H9 (cell line): ENCODE data around the gene FCGBP. TPM values are rescaled to one million over a fixed set of nuclear protein-coding genes. Genes with fewer than 3 reads are reported as not detected.

ENCODE experiments used
- DNase-seq: peaks from one replicate; pipeline ENCODE4 v3.0.0-alpha.2; 2017
- H2AFZ ChIP-seq: one replicate; pipeline ENCODE4 v1.6.1; 2013; ENCODE audit warnings: mild to moderate bottlenecking, low read length, control low read depth, moderate library complexity
- H2AK5ac ChIP-seq: 2 replicates; pipeline ENCODE4 v1.6.1; 2013; ENCODE audit warnings: low read length, control low read depth, mixed read lengths; ENCODE audit not compliant: insufficient read length
- H2BK120ac ChIP-seq: one replicate; pipeline ENCODE4 v1.6.1; 2013; ENCODE audit warnings: low read depth, mild to moderate bottlenecking, low read length, control low read depth, inconsistent platforms; ENCODE audit not compliant: poor library complexity, severe bottlenecking
- H2BK12ac ChIP-seq: 2 replicates; pipeline ENCODE4 v1.6.1; 2013; ENCODE audit warnings: low read length, control low read depth, mixed read lengths, low read depth; ENCODE audit not compliant: insufficient read length
- H2BK15ac ChIP-seq: 2 replicates; pipeline ENCODE4 v1.6.1; 2013; ENCODE audit warnings: low read depth, low read length, control low read depth
- H2BK20ac ChIP-seq: one replicate; pipeline ENCODE4 v1.6.1; 2013; ENCODE audit warnings: low read depth, mild to moderate bottlenecking, low read length, control low read depth, inconsistent platforms; ENCODE audit not compliant: poor library complexity, severe bottlenecking
- H2BK5ac ChIP-seq: 2 replicates; pipeline ENCODE4 v1.6.1; 2013; ENCODE audit warnings: low read length, control low read depth, mixed read lengths; ENCODE audit not compliant: insufficient read length
- H3K14ac ChIP-seq: 2 replicates; pipeline ENCODE4 v1.6.1; 2013; ENCODE audit warnings: low read length, control low read depth; ENCODE audit not compliant: insufficient read depth
- H3K18ac ChIP-seq: 2 replicates; pipeline ENCODE4 v1.6.1; 2013; ENCODE audit warnings: low read depth, mild to moderate bottlenecking, mixed read lengths, low read length, control low read depth; ENCODE audit not compliant: insufficient read length
- H3K23ac ChIP-seq: 2 replicates; pipeline ENCODE4 v1.6.1; 2013; ENCODE audit warnings: low read length, control low read depth, mixed read lengths, low read depth; ENCODE audit not compliant: insufficient read length
- H3K23me2 ChIP-seq: 2 replicates; pipeline ENCODE4 v1.6.1; 2013; ENCODE audit warnings: low read depth, mild to moderate bottlenecking, mixed read lengths, low read length, control low read depth; ENCODE audit not compliant: insufficient read length, poor library complexity, severe bottlenecking
- H3K27ac ChIP-seq: 2 replicates; pipeline ENCODE4 v1.5.1; 2013; ENCODE audit warnings: low read length, control low read depth, mixed read lengths, low read depth; ENCODE audit not compliant: insufficient read length
- H3K27me3 ChIP-seq: 2 replicates; pipeline ENCODE4 v1.6.1; 2013; ENCODE audit warnings: low read length, control low read depth, inconsistent platforms; ENCODE audit not compliant: insufficient read depth
- H3K4ac ChIP-seq: 2 replicates; pipeline ENCODE4 v1.6.1; 2013; ENCODE audit warnings: low read depth, mild to moderate bottlenecking, control low read depth, inconsistent platforms, low read length, moderate library complexity
- H3K4me1 ChIP-seq: 2 replicates; pipeline ENCODE4 v1.6.1; 2013; ENCODE audit warnings: low read length, control low read depth, inconsistent platforms; ENCODE audit not compliant: insufficient read depth
- H3K4me2 ChIP-seq: 2 replicates; pipeline ENCODE4 v1.6.1; 2013; ENCODE audit warnings: low read length, control low read depth, mixed read lengths; ENCODE audit not compliant: insufficient read length, insufficient read depth
- H3K56ac ChIP-seq: 2 replicates; pipeline ENCODE4 v1.6.1; 2013; ENCODE audit warnings: low read depth, mild to moderate bottlenecking, mixed read lengths, low read length, control low read depth; ENCODE audit not compliant: insufficient read length
- H3K79me1 ChIP-seq: 2 replicates; pipeline ENCODE4 v1.6.1; 2013; ENCODE audit warnings: low read depth, mild to moderate bottlenecking, moderate library complexity, low read length, control low read depth, inconsistent platforms; ENCODE audit not compliant: insufficient read depth, poor library complexity, severe bottlenecking
- H3K79me2 ChIP-seq: 2 replicates; pipeline ENCODE4 v1.6.1; 2013; ENCODE audit warnings: low read length, control low read depth, inconsistent platforms; ENCODE audit not compliant: insufficient read depth
- H3K9ac ChIP-seq: 2 replicates; pipeline ENCODE4 v1.6.1; 2013; ENCODE audit warnings: low read length, control low read depth, mixed read lengths; ENCODE audit not compliant: insufficient read length; ENCODE audit errors: extremely low read depth
- H3K9me3 ChIP-seq: one replicate; pipeline ENCODE4 v1.6.1; 2013; ENCODE audit warnings: low read depth, low read length, inconsistent platforms; ENCODE audit not compliant: control insufficient read depth
- H3T11ph ChIP-seq: one replicate; pipeline ENCODE4 v1.6.1; 2013; ENCODE audit warnings: mild to moderate bottlenecking, low read length, control low read depth, inconsistent platforms
- H4K20me1 ChIP-seq: one replicate; pipeline ENCODE4 v1.6.1; 2013; ENCODE audit not compliant: control insufficient read depth, insufficient read length, insufficient read depth
- H4K5ac ChIP-seq: 2 replicates; pipeline ENCODE4 v1.6.1; 2013; ENCODE audit warnings: low read depth, mild to moderate bottlenecking, mixed read lengths, low read length, control low read depth; ENCODE audit not compliant: insufficient read length
- H4K8ac ChIP-seq: replicated peaks from 2 replicates; pipeline ENCODE4 v1.6.1; 2013; ENCODE audit warnings: low read length, control low read depth, mixed read lengths, low read depth; ENCODE audit not compliant: insufficient read length
- H4K91ac ChIP-seq: 2 replicates; pipeline ENCODE4 v1.6.1; 2013; ENCODE audit warnings: low read depth, mild to moderate bottlenecking, moderate library complexity, mixed read lengths, low read length, control low read depth; ENCODE audit not compliant: insufficient read length
- H3K27ac Mint-ChIP-seq, 3 experiments: 2 replicates in 2 of 3; 3 replicates in 1 of 3; pipeline ENCODE4 v1.8.0; 2020 to 2021; ENCODE audit warnings: mixed read lengths in 3 of 3, mild to moderate bottlenecking in 1 of 3, moderate library complexity in 1 of 3
- H3K27me3 Mint-ChIP-seq: 2 replicates; pipeline ENCODE4 v1.8.0; 2021; ENCODE audit warnings: low read depth, mild to moderate bottlenecking, moderate library complexity, mixed read lengths
- H3K36me3 Mint-ChIP-seq, 3 experiments: 2 replicates in 2 of 3; 3 replicates in 1 of 3; pipeline ENCODE4 v1.8.0; 2020 to 2021; ENCODE audit warnings: low read depth in 3 of 3, mixed read lengths in 3 of 3; ENCODE audit not compliant: insufficient read depth in 1 of 3
- H3K4me1 Mint-ChIP-seq, 2 experiments: 2 replicates each; pipeline ENCODE4 v1.8.0; 2020; ENCODE audit warnings: mixed read lengths in 2 of 2
- H3K4me3 Mint-ChIP-seq, 2 experiments: 2 replicates in 1 of 2; 3 replicates in 1 of 2; pipeline ENCODE4 v1.8.0; 2020 to 2021; ENCODE audit warnings: mild to moderate bottlenecking in 2 of 2, mixed read lengths in 2 of 2, moderate library complexity in 1 of 2
- H3K9me3 Mint-ChIP-seq, 2 experiments: 2 replicates in 1 of 2; 3 replicates in 1 of 2; pipeline ENCODE4 v1.8.0; 2020; ENCODE audit warnings: mild to moderate bottlenecking in 2 of 2, mixed read lengths in 2 of 2, moderate library complexity in 1 of 2
- CTCF ChIP-seq: fragments of 200-600 bp; sonication (generic); conservative IDR thresholded peaks from 3 replicates; pipeline ENCODE4 v1.8.0; 2021; ENCODE audit warnings: antibody characterized with exemption, mild to moderate bottlenecking
- WGBS: extraction: QIAGEN DNeasy Blood & Tissue Kit; methylation state at CpG from one replicate; pipeline ENCODE4 v1.1.7; 2013; ENCODE audit warnings: missing lambda C conversion rate, low lambda C conversion rate, mixed read lengths; ENCODE audit not compliant: insufficient read length; ENCODE audit errors: extremely low coverage; 5-methylcytosine and 5-hydroxymethylcytosine counted together
- total RNA-seq: library from RNA; stranded (reverse); gene quantifications from 2 replicates; pipeline ENCODE4 v1.2.1, GENCODE V29; 2021

FCGBP gene
- total RNA-seq, 1 experiment from 2014 or later: 0.13 TPM

DNA sequence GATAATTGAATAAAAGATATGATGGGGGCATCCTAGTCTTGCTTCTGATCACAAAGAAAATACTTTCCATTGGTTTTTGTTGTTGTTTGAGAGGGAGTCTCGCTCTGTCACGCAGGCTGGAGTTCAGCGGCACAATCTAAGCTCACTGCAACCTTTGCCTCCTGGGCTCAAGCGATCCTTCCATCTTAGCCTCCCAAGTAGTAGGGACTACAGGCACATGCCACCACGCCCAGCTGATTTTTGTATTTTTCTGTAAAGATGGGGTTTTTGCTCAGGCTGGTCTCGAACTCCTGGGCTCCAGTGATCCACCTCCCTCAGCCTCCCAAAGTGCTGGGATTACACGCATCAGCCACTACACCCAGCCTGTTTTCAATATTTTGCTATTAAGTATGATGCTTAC, 19.5 kb upstream of the FCGBP start:
- Histone ChIP-seq H2AFZ (no peak overlapping the region), H3K23ac (no peak overlapping the region), H2BK15ac (no peak overlapping the region), H4K5ac (no peak overlapping the region), H2BK12ac (no peak overlapping the region), H3K23me2 (no peaks in the 10 kb centered on the region), H2BK20ac (no peak overlapping the region), H3K4me1 (no peaks in the 10 kb centered on the region; the same call in 1 of the 2 replicates), H2AK5ac (no peak overlapping the region), H3K14ac (no peak overlapping the region), H4K20me1 (no peaks in the 10 kb centered on the region), H3K4ac (no peak overlapping the region), H4K8ac (no peak overlapping the region), H3K27me3 (no peaks in the 10 kb centered on the region), H3K4me2 (no peak overlapping the region), H3K79me2 (no peaks in the 10 kb centered on the region; the same call in 1 of the 2 replicates), H3T11ph (no peak overlapping the region), H3K9ac (no peak overlapping the region), H2BK120ac (no peak overlapping the region), H2BK5ac (no peak overlapping the region), H3K9me3 (no peaks in the 10 kb centered on the region), H3K79me1 (no peaks in the 10 kb centered on the region), H4K91ac (no peak overlapping the region), H3K56ac (no peak overlapping the region), H3K18ac (no peak overlapping the region), H3K27ac (no peak overlapping the region)
- no CpG with 5 or more reads among the region's 7 CpGs for WGBS
- no peak for TF ChIP-seq CTCF
- H3K36me3 Mint-ChIP-seq: no peaks in the 10 kb centered on the region
- H3K4me1 Mint-ChIP-seq: peaks cover 6 to 7% of the 10 kb centered on the region in 2 experiments
- DNase-seq: no peak
- H3K27ac Mint-ChIP-seq: no peak overlapping the region
- 0 out of 5 replicates have a peak, but pooled peaks cover 0 to 2% of the 10 kb centered on the region in 2 experiments for H3K9me3 Mint-ChIP-seq
- H3K4me3 Mint-ChIP-seq: no peak overlapping the region
- no peaks in the 10 kb centered on the region for H3K27me3 Mint-ChIP-seq
